Choroid plexus epithelial cell (primary cell): ENCODE measurements around the gene PTCH2.

Experiments used
- DNase-seq: peaks from one replicate; pipeline ENCODE4 v3.0.0-alpha.2; 2010; ENCODE audit warnings: low read depth
- H3K4me3 ChIP-seq: 2 replicates; pipeline ENCODE4 v1.5.1; 2011; ENCODE audit warnings: low read depth, mild to moderate bottlenecking, control low read depth, low read length, moderate library complexity
- CTCF ChIP-seq: conservative IDR thresholded peaks from 2 replicates; pipeline ENCODE4 v1.5.1; 2011; ENCODE audit warnings: low read depth, mild to moderate bottlenecking, control low read depth, inconsistent platforms, low read length, moderate library complexity

The PTCH2 gene

GRCh38 chr1:44822981-44823451, 20.0 kb downstream of the PTCH2 start:
- no peak for TF ChIP-seq CTCF
- H3K4me3 ChIP-seq = no peak overlapping the region

GRCh38 chr1:44822131-44822701, 20.8 kb downstream of the PTCH2 start:
- no peak for DNase-seq
- no peak for TF ChIP-seq CTCF
- no peak overlapping the region for H3K4me3 ChIP-seq

More at GRCh38 chr1:44822981-44823451, 20.0 kb downstream of the PTCH2 start:
- DNase-seq = no peak

GRCh38 chr1:44821240-44821715, 21.8 kb downstream of the PTCH2 start:
- TF ChIP-seq CTCF = no peak
- no peak for DNase-seq
- H3K4me3 ChIP-seq = no peak overlapping the region

- no peak for DNase-seq
Measured at GRCh38 chr1:44820328-44821239, 22.5 kb downstream of the PTCH2 start.

GRCh38 chr1:44819608-44820327, 23.3 kb downstream of the PTCH2 start:
- peak; percentile 8 for TF ChIP-seq CTCF
- peak overlapping the region; percentile 61 for H3K4me3 ChIP-seq
- peak; percentile 94 for DNase-seq

More at GRCh38 chr1:44820328-44821239, 22.5 kb downstream of the PTCH2 start:
- H3K4me3 ChIP-seq = peak overlapping the region; percentile 61
- TF ChIP-seq CTCF = no peak

GRCh38 chr1:44819196-44819607, 23.9 kb downstream of the PTCH2 start:
- TF ChIP-seq CTCF = no peak
- DNase-seq = no peak
- H3K4me3 ChIP-seq = peak overlapping the region; percentile 38
